Colonic mucosa (tissue), 4 donors: Measurements from ENCODE around the gene EPC1. TPM values are rescaled to one million over a fixed set of nuclear protein-coding genes. Genes with fewer than 3 reads are reported as not detected.

Source experiments
- DNase-seq: peaks from one replicate; pipeline ENCODE4 v3.0.0-alpha.2; 2020
- H3K27ac ChIP-seq: fragments of 200-600 bp; one replicate; pipeline ENCODE4 v1.8.0; 2021
- H3K27me3 ChIP-seq: fragments of 200-600 bp; one replicate; pipeline ENCODE4 v1.8.0; 2021
- H3K36me3 ChIP-seq: fragments of 200-600 bp; one replicate; pipeline ENCODE4 v1.8.0; 2021
- H3K4me1 ChIP-seq: fragments of 200-600 bp; one replicate; pipeline ENCODE4 v1.8.0; 2021; ENCODE audit warnings: mild to moderate bottlenecking
- H3K4me3 ChIP-seq: fragments of 200-600 bp; one replicate; pipeline ENCODE4 v1.8.0; 2021
- H3K9ac ChIP-seq, 2 donors: one replicate each; pipeline ENCODE4 v1.7.0; 2013; ENCODE audit warnings: control low read depth in 2 of 2, low read depth in 2 of 2, low read length in 2 of 2
- H3K9me3 ChIP-seq: fragments of 200-600 bp; one replicate; pipeline ENCODE4 v1.8.0; 2021
- CTCF ChIP-seq: fragments of 200-600 bp; IDR thresholded peaks from one replicate; pipeline ENCODE4 v1.8.0; 2022; ENCODE audit warnings: antibody characterized with exemption, mild to moderate bottlenecking
- intact Hi-C: fragments of 100-400 bp; cut with DNase I; formaldehyde crosslinking; loops from one replicate; pipeline ENCODE4 v1.14.1; 2022
- total RNA-seq, 2 donors: library from RNA; stranded (reverse); fragmentation: NEBNext Ultra II Directional in 1 of 2; extraction: Animal tissue kit (Norgen Biotek cat#: 25700) in 1 of 2; gene quantifications; one replicate each; pipeline ENCODE4 v1.2.1, GENCODE V29; 2021
- donor health status: healthy.
- donor health status: DM: no; HTN: no; CAD: no.
- donor health status: DM: no; HTN: no; CAD: no.

Gene EPC1
- total RNA-seq, 2 donors from 2014 or later, result 24.5 to 30.9 TPM

GRCh38 chr10:32378363-32379317 is 31.7 kb upstream of the EPC1 start:
- peak overlapping the region; percentile 53 for H3K4me3 ChIP-seq
- no peak for TF ChIP-seq CTCF
- peak; percentile 97 for DNase-seq
- no peaks in the 10 kb centered on the region for H3K27me3 ChIP-seq
- H3K36me3 ChIP-seq, result no peaks in the 10 kb centered on the region
- intact Hi-C loops, result no loop called here
- H3K9ac ChIP-seq, result peak overlapping the region; percentile 54 to 93
- peak overlapping the region; percentile 80 for H3K27ac ChIP-seq
- H3K9me3 ChIP-seq, result no peaks in the 10 kb centered on the region
- peaks cover 5% of the 10 kb centered on the region for H3K4me1 ChIP-seq

GRCh38 chr10:32377458-32378259 is 30.7 kb upstream of the EPC1 start:
- peak overlapping the region; percentile 80 for H3K27ac ChIP-seq
- peaks cover 5% of the 10 kb centered on the region for H3K4me1 ChIP-seq
- H3K9ac ChIP-seq, result peak overlapping the region; percentile 52 to 79
- H3K36me3 ChIP-seq, result no peaks in the 10 kb centered on the region
- intact Hi-C loops, result no loop called here
- no peak for DNase-seq
- no peaks in the 10 kb centered on the region for H3K9me3 ChIP-seq
- no peaks in the 10 kb centered on the region for H3K27me3 ChIP-seq
- no peak for TF ChIP-seq CTCF
- peak overlapping the region; percentile 53 for H3K4me3 ChIP-seq

GRCh38 chr10:32376771-32377170 is 29.8 kb upstream of the EPC1 start:
- no peak for DNase-seq
- Histone ChIP-seq H3K4me3 (peak overlapping the region; percentile 53), H3K9ac (peak overlapping the region; percentile 24 to 79), H3K9me3 (no peaks in the 10 kb centered on the region), H3K27me3 (no peaks in the 10 kb centered on the region), H3K27ac (no peak overlapping the region), H3K36me3 (no peaks in the 10 kb centered on the region), H3K4me1 (peaks cover 5% of the 10 kb centered on the region)
- no peak for TF ChIP-seq CTCF
- intact Hi-C loops, result no loop called here

- Histone ChIP-seq H3K27me3 (no peaks in the 10 kb centered on the region), H3K4me3 (no peak overlapping the region), H3K9me3 (no peaks in the 10 kb centered on the region), H3K36me3 (no peaks in the 10 kb centered on the region), H3K4me1 (peaks cover 5% of the 10 kb centered on the region), H3K27ac (no peak overlapping the region), H3K9ac (no peak overlapping the region)
- TF ChIP-seq CTCF, result no peak
- intact Hi-C loops, result no loop called here
- no peak for DNase-seq
Measured at GRCh38 chr10:32376097-32376496, 29.1 kb upstream of the EPC1 start.

- Histone ChIP-seq H3K27me3 (no peaks in the 10 kb centered on the region), H3K27ac (no peak overlapping the region), H3K9me3 (no peaks in the 10 kb centered on the region), H3K4me1 (peaks cover 5% of the 10 kb centered on the region), H3K9ac (no peak overlapping the region), H3K4me3 (no peak overlapping the region), H3K36me3 (no peaks in the 10 kb centered on the region)
- no peak for TF ChIP-seq CTCF
- DNase-seq, result no peak
- intact Hi-C loops, result no loop called here
Measured at GRCh38 chr10:32375631-32376030, 28.7 kb upstream of the EPC1 start.
